H1 (cell line): ENCODE data around the gene ARGLU1. TPM values are rescaled to one million over a fixed set of nuclear protein-coding genes. Genes with fewer than 3 reads are reported as not detected.

Experiments used
- CTCF ChIA-PET: fragments of 300-600 bp; sonication (Branson Sonifier 250); formaldehyde crosslinking; loops from one replicate; lab custom pipeline; 2021; ENCODE audit not compliant: partially characterized antibody; lab: Charles Lee
- POLR2A ChIA-PET: fragments of 300-600 bp; sonication (Branson Sonifier 250); formaldehyde crosslinking; loops from one replicate; lab custom pipeline; 2021; ENCODE audit warnings: inconsistent platforms; ENCODE audit not compliant: partially characterized antibody; lab: Charles Lee
- DNase-seq, 2 experiments: peaks; one replicate each; pipeline versions ENCODE4 v3.0.0 to v3.0.0-alpha.2; 2010 to 2022; ENCODE audit warnings: low spot score in 2 of 2, low read depth in 1 of 2, mixed read lengths in 1 of 2
- FAIRE-seq: peaks from 2 replicates; lab custom pipeline; 2011; peaks lifted over from hg19 to GRCh38; lab: Jason Lieb, UNC
- H2AFZ ChIP-seq: 2 replicates; pipeline ENCODE4 v1.8.1; 2012; ENCODE audit warnings: low read length, inconsistent platforms
- H2AK5ac ChIP-seq: 2 replicates; pipeline ENCODE4 v1.6.1; 2013; ENCODE audit warnings: low read depth, low read length
- H2BK120ac ChIP-seq: replicated peaks from 2 replicates; pipeline ENCODE3; 2013; ENCODE audit warnings: low read depth, low read length, inconsistent platforms
- H2BK12ac ChIP-seq: 2 replicates; pipeline ENCODE4 v1.6.1; 2013; ENCODE audit warnings: low read depth, low read length
- H2BK15ac ChIP-seq: 2 replicates; pipeline ENCODE4 v1.6.1; 2013; ENCODE audit warnings: low read length
- H2BK20ac ChIP-seq: 2 replicates; pipeline ENCODE4 v1.6.1; 2013; ENCODE audit warnings: low read length
- H2BK5ac ChIP-seq: 2 replicates; pipeline ENCODE4 v1.6.1; 2013; ENCODE audit warnings: low read depth, low read length
- H3K14ac ChIP-seq: 2 replicates; pipeline ENCODE4 v1.6.1; 2013; ENCODE audit warnings: inconsistent platforms; ENCODE audit not compliant: insufficient read length
- H3K18ac ChIP-seq: 2 replicates; pipeline ENCODE4 v1.6.1; 2013; ENCODE audit warnings: low read length; ENCODE audit errors: extremely low read depth
- H3K23ac ChIP-seq: 2 replicates; pipeline ENCODE4 v1.6.1; 2013; ENCODE audit warnings: inconsistent platforms; ENCODE audit not compliant: insufficient read length
- H3K23me2 ChIP-seq: 2 replicates; pipeline ENCODE4 v1.6.1; 2013; ENCODE audit warnings: low read depth, low read length
- H3K27ac ChIP-seq: 2 replicates; pipeline ENCODE4 v1.6.1; 2011; ENCODE audit warnings: low read depth, low read length, inconsistent platforms
- H3K27me3 ChIP-seq, 4 experiments: replicated peaks in 1 of 4; 1 replicate in 1 of 4; 2 replicates in 3 of 4; pipeline versions ENCODE4 v1.6.1 to v1.8.1; 2011 to 2013; ENCODE audit warnings: low read length in 3 of 4, mild to moderate bottlenecking in 3 of 4, inconsistent platforms in 2 of 4, mixed read lengths in 2 of 4, moderate library complexity in 1 of 4; ENCODE audit not compliant: control insufficient read depth in 3 of 4, insufficient read depth in 3 of 4; ENCODE audit errors: extremely low read depth in 1 of 4
- H3K36me3 ChIP-seq, 4 experiments: 2 replicates each; pipeline versions ENCODE4 v1.6.1 to v1.8.1; 2011 to 2013; ENCODE audit warnings: mild to moderate bottlenecking in 4 of 4, low read length in 3 of 4, moderate library complexity in 2 of 4, control low read depth in 1 of 4, inconsistent platforms in 1 of 4; ENCODE audit not compliant: insufficient read depth in 4 of 4, control insufficient read depth in 2 of 4
- H3K4ac ChIP-seq: replicated peaks from 2 replicates; pipeline ENCODE3; 2013; ENCODE audit warnings: low read length, low read depth, mixed read lengths, inconsistent platforms; ENCODE audit not compliant: insufficient read length
- H3K4me1 ChIP-seq, 4 experiments: replicated peaks in 1 of 4; 1 replicate in 1 of 4; 2 replicates in 3 of 4; pipeline versions ENCODE4 v1.6.1 to v1.8.1; 2011 to 2013; ENCODE audit warnings: low read length in 3 of 4, inconsistent platforms in 2 of 4, mixed read lengths in 1 of 4; ENCODE audit not compliant: insufficient read depth in 4 of 4, control insufficient read depth in 3 of 4
- H3K4me2 ChIP-seq, 2 experiments: 2 replicates each; pipeline versions ENCODE4 v1.6.1 to v1.8.1; 2011 to 2013; ENCODE audit warnings: low read depth in 2 of 2, low read length in 2 of 2, control low read depth in 1 of 2, inconsistent platforms in 1 of 2, mild to moderate bottlenecking in 1 of 2; ENCODE audit not compliant: insufficient read depth in 1 of 2
- H3K4me3 ChIP-seq, 4 experiments: fragments of 200-600, 300-600 bp in 1 of 4; sonication (generic), shearing (Covaris generic), sonication (Bioruptor Twin) in 1 of 4; 2 replicates each; pipeline versions ENCODE4 v1.5.1 to v1.8.1; 2011 to 2016; ENCODE audit warnings: low read length in 4 of 4, low read depth in 3 of 4, control low read depth in 2 of 4, inconsistent platforms in 2 of 4, mild to moderate bottlenecking in 2 of 4, mixed read lengths in 1 of 4, moderate library complexity in 1 of 4; ENCODE audit not compliant: insufficient read depth in 2 of 4; ENCODE audit errors: extremely low read depth in 1 of 4
- H3K56ac ChIP-seq: replicated peaks from 2 replicates; pipeline ENCODE3; 2013; ENCODE audit warnings: low read depth, mild to moderate bottlenecking, mixed read lengths, low read length, inconsistent platforms; ENCODE audit not compliant: insufficient read length
- H3K79me1 ChIP-seq: 2 replicates; pipeline ENCODE4 v1.6.1; 2013; ENCODE audit warnings: low read depth, low read length, control low read depth
- H3K79me2 ChIP-seq, 2 experiments: 2 replicates each; pipeline versions ENCODE4 v1.6.1 to v1.8.1; 2012 to 2013; ENCODE audit warnings: low read length in 2 of 2, mild to moderate bottlenecking in 2 of 2, inconsistent platforms in 1 of 2; ENCODE audit not compliant: insufficient read depth in 2 of 2, control insufficient read depth in 1 of 2
- H3K9ac ChIP-seq, 4 experiments: replicated peaks in 1 of 4; 1 replicate in 1 of 4; 2 replicates in 3 of 4; pipeline versions ENCODE4 v1.6.1 to v1.8.1; 2011 to 2013; ENCODE audit warnings: low read depth in 3 of 4, low read length in 3 of 4, control low read depth in 2 of 4, mild to moderate bottlenecking in 2 of 4, moderate library complexity in 2 of 4, inconsistent platforms in 1 of 4; ENCODE audit errors: extremely low read depth in 1 of 4
- H3K9me3 ChIP-seq, 2 experiments: 2 replicates each; pipeline versions ENCODE4 v1.6.1 to v1.8.1; 2012 to 2013; ENCODE audit warnings: mild to moderate bottlenecking in 2 of 2, moderate library complexity in 2 of 2, control low read depth in 1 of 2, inconsistent platforms in 1 of 2, low read depth in 1 of 2, low read length in 1 of 2, mixed read lengths in 1 of 2; ENCODE audit not compliant: insufficient read depth in 2 of 2
- H4K20me1 ChIP-seq, 2 experiments: replicated peaks in 1 of 2; 2 replicates each; pipeline versions ENCODE3 to v1.8.1; 2011 to 2013; ENCODE audit warnings: inconsistent platforms in 2 of 2, low read length in 2 of 2, mild to moderate bottlenecking in 1 of 2; ENCODE audit not compliant: insufficient read depth in 2 of 2, control insufficient read depth in 1 of 2
- H4K5ac ChIP-seq: 2 replicates; pipeline ENCODE4 v1.6.1; 2013; ENCODE audit warnings: low read length, low read depth, mixed read lengths, inconsistent platforms; ENCODE audit not compliant: insufficient read length
- H4K8ac ChIP-seq: 2 replicates; pipeline ENCODE4 v1.8.0; 2013; ENCODE audit warnings: mild to moderate bottlenecking, moderate library complexity, low read length, inconsistent platforms; ENCODE audit not compliant: insufficient read depth; ENCODE audit errors: extremely low read depth
- H4K91ac ChIP-seq: replicated peaks from 2 replicates; pipeline ENCODE3; 2013; ENCODE audit warnings: low read length, mixed read lengths, inconsistent platforms; ENCODE audit not compliant: insufficient read length
- EP300 ChIP-seq, 2 experiments: IDR thresholded peaks; 1 replicate in 1 of 2; 2 replicates in 1 of 2; pipeline ENCODE4 v1.6.1; 2011 to 2012; ENCODE audit warnings: low read depth in 2 of 2, low read length in 2 of 2, mild to moderate bottlenecking in 2 of 2, borderline replicate concordance in 1 of 2, inconsistent platforms in 1 of 2, moderate library complexity in 1 of 2
- FOSL1 ChIP-seq: IDR thresholded peaks from 2 replicates; pipeline ENCODE4 v1.6.1; 2011; ENCODE audit warnings: mild to moderate bottlenecking, low read depth, low read length, moderate library complexity; ENCODE audit not compliant: insufficient read depth
- GABPA ChIP-seq: IDR thresholded peaks from 2 replicates; pipeline ENCODE4 v1.6.1; 2011; ENCODE audit warnings: mild to moderate bottlenecking, low read length, moderate library complexity, borderline replicate concordance; ENCODE audit not compliant: insufficient read depth
- SAP30 ChIP-seq: fragments of 300-600 bp; sonication (generic); IDR thresholded peaks from 2 replicates; pipeline ENCODE4 v1.7.1; 2012; ENCODE audit warnings: low read length, moderate library complexity, mild to moderate bottlenecking, inconsistent platforms; ENCODE audit not compliant: insufficient read depth, insufficient replicate concordance
- TCF12 ChIP-seq: IDR thresholded peaks from 2 replicates; pipeline ENCODE4 v1.6.1; 2011; ENCODE audit warnings: low read depth, mild to moderate bottlenecking, low read length
- YY1 ChIP-seq: IDR thresholded peaks from 2 replicates; pipeline ENCODE4 v1.6.1; 2011; ENCODE audit warnings: low read depth, mild to moderate bottlenecking, low read length
- WGBS, 2 experiments: shearing (Covaris generic) in 1 of 2; methylation state at CpG; one replicate each; pipeline versions ENCODE4 v1.1.6 to v1.1.7; 2013 to 2015; ENCODE audit warnings: low lambda C conversion rate in 2 of 2, mixed read lengths in 2 of 2, inconsistent platforms in 1 of 2, low coverage in 1 of 2, missing lambda C conversion rate in 1 of 2; ENCODE audit not compliant: insufficient replicate concordance in 2 of 2, insufficient coverage in 1 of 2, insufficient read length in 1 of 2; ENCODE audit errors: extremely low coverage in 1 of 2, missing lambda C conversion rate in 1 of 2; 5-methylcytosine and 5-hydroxymethylcytosine counted together
- polyA plus RNA-seq, 7 experiments: library from polyadenylated mRNA; depleted of rRNA in 3 of 7; stranded (reverse) in 5 of 7; unstranded in 2 of 7; fragments of >200 nt in 5 of 7; fragments of 200-250 nt in 2 of 7; gene quantifications; 1 replicate in 5 of 7; 2 replicates in 1 of 7; 4 replicates in 1 of 7; pipeline versions ENCODE4 v1.2.1 to v1.2.3, GENCODE V29; 2011 to 2013; ENCODE audit warnings: missing spikeins in 2 of 7, mixed read lengths in 2 of 7
- total RNA-seq: library from RNA; stranded (reverse); fragmentation: NEBNext Ultra II Directional; extraction: Animal tissue kit (Norgen Biotek cat#: 25700); gene quantifications from 2 replicates; pipeline ENCODE4 v1.2.1, GENCODE V29; 2021

The ARGLU1 gene
- total and polyA plus RNA-seq, 2 of the 8 experiments (the other 6 are each of a cell fraction or from before 2014, with no cell fraction given): 47.8 to 84.9 TPM

- Histone ChIP-seq H2BK15ac (no peak overlapping the region), H3K27me3 (no peaks in the 10 kb centered on the region), H3K14ac (no peak overlapping the region), H3K9me3 (no peaks in the 10 kb centered on the region), H3K23ac (no peak overlapping the region), H3K4ac (no peak overlapping the region), H2BK12ac (no peak overlapping the region), H4K20me1 (peaks cover 21 to 22% of the 10 kb centered on the region in 2 experiments), H3K27ac (no peak overlapping the region), H3K36me3 (no peaks in the 10 kb centered on the region), H3K4me3 (0 out of 8 replicates have a peak overlapping the region, but pooled peaks of 1 of the 4 experiments have one; percentile 24), H3K23me2 (peaks cover 5% of the 10 kb centered on the region), H3K18ac (no peak overlapping the region), H4K91ac (no peak overlapping the region), H3K79me1 (no peaks in the 10 kb centered on the region), H3K4me2 (peak overlapping the region in 1 of 2 experiments; percentile 26; a peak in 2 of 4 replicates), H2BK120ac (no peak overlapping the region), H4K8ac (no peak overlapping the region; the same call in 1 of the 2 replicates), H3K4me1 (peaks cover 4 to 13% (median 6%) of the 10 kb centered on the region in 4 experiments; a peak in 5 of 7 replicates), H2AK5ac (no peak overlapping the region), H3K9ac (no peak overlapping the region; a peak in 1 of 7 replicates), H3K79me2 (peaks cover 34 to 45% of the 10 kb centered on the region in 2 experiments), H2BK5ac (no peak overlapping the region), H3K56ac (no peak overlapping the region), H2BK20ac (no peak overlapping the region), H2AFZ (peak overlapping the region; percentile 6; the same call in 1 of the 2 replicates), H4K5ac (no peak overlapping the region)
- ChIA-PET CTCF (interaction anchor here (0.6 to 2.1 kb wide), 4 partner anchors 16 to 1998 kb away, joined by 3 to 10 read pairs (median 3); no protein-coding TSS in a partner anchor), POLR2A (interaction anchor here (1.4 kb wide), 1 partner anchor 34 kb away, joined by 5 read pairs; the partner anchor contains the start of gene EFNB2)
- 88% methylated on average over 3 of the region's 3 CpGs; no CpG with 5 or more reads in 1 of the 2 experiments for WGBS, 2 experiments
- FAIRE-seq (no peak), DNase-seq (no peak)
- TF ChIP-seq TCF12: no peak
- no peak for TF ChIP-seq GABPA
- no peak for TF ChIP-seq SAP30
- TF ChIP-seq EP300 (IDR thresholded peaks at IDR 0.05; ENCODE audit: borderline replicate concordance in 1 of 2, low read depth in 2 of 2, low read length in 2 of 2): no peak
- no peak for TF ChIP-seq YY1
- no peak for TF ChIP-seq FOSL1
Observed at GRCh38 chr13:106569233-106570095, 1.5 kb upstream of the ARGLU1 start.
